NCI-H128 (cell line): ENCODE results near the gene SEC14L1.

Experiments
- DNase-seq: peaks from one replicate; lab custom pipeline; 2025; ENCODE audit not compliant: unreplicated experiment; lab: John Stamatoyannopoulos, UW

Gene SEC14L1

GRCh38 chr17:77188084-77189066, 47.6 kb downstream of the SEC14L1 start:
- no peak for DNase-seq

- DNase-seq, result no peak
Observed at GRCh38 chr17:77189148-77189547, 48.4 kb downstream of the SEC14L1 start.

- DNase-seq, result no peak
Observed at GRCh38 chr17:77190576-77190975, 49.8 kb downstream of the SEC14L1 start.

GRCh38 chr17:77191244-77191643, 50.5 kb downstream of the SEC14L1 start:
- DNase-seq, result no peak

- no peak for DNase-seq
Observed at GRCh38 chr17:77193653-77194052, 52.9 kb downstream of the SEC14L1 start.

GRCh38 chr17:77194179-77194578, 53.4 kb downstream of the SEC14L1 start:
- DNase-seq, result no peak

- no peak for DNase-seq
Observed at GRCh38 chr17:77196251-77196650, 55.5 kb downstream of the SEC14L1 start.

GRCh38 chr17:77197115-77197514, 56.3 kb downstream of the SEC14L1 start:
- DNase-seq, result no peak

GRCh38 chr17:77200711-77201110, 59.9 kb downstream of the SEC14L1 start:
- no peak for DNase-seq

- DNase-seq, result no peak
Observed at GRCh38 chr17:77203436-77203835, 62.7 kb downstream of the SEC14L1 start.

GRCh38 chr17:77203846-77204245, 63.1 kb downstream of the SEC14L1 start:
- no peak for DNase-seq

GRCh38 chr17:77204536-77204935, 63.8 kb downstream of the SEC14L1 start:
- no peak for DNase-seq

- DNase-seq, result no peak
Observed at GRCh38 chr17:77205396-77206125, 64.8 kb downstream of the SEC14L1 start.

GRCh38 chr17:77206158-77206956, 65.6 kb downstream of the SEC14L1 start:
- no peak for DNase-seq

- DNase-seq, result no peak
Observed at GRCh38 chr17:77207689-77208216, 67.0 kb downstream of the SEC14L1 start.

- no peak for DNase-seq
Observed at GRCh38 chr17:77208217-77208808, 67.5 kb downstream of the SEC14L1 start.

GRCh38 chr17:77208856-77209255, 68.1 kb downstream of the SEC14L1 start:
- DNase-seq, result no peak

GRCh38 chr17:77209330-77209748, 68.6 kb downstream of the SEC14L1 start:
- DNase-seq, result no peak

GRCh38 chr17:77210331-77210730, 69.6 kb downstream of the SEC14L1 start:
- DNase-seq, result no peak

GRCh38 chr17:77210946-77211541, 70.3 kb downstream of the SEC14L1 start:
- no peak for DNase-seq
